K562 (cell line): Measurements from ENCODE around the gene IGF2R. TPM values are rescaled to one million over a fixed set of nuclear protein-coding genes. Genes with fewer than 3 reads are reported as not detected.

Experiments used
- HIVEP1 ChIP-seq: fragments of 250-450 bp; sonication (Bioruptor Pico); IDR thresholded peaks from 2 replicates; pipeline ENCODE4 v1.4.0; 2020; ENCODE audit warnings: mild to moderate bottlenecking
- NFATC3 ChIP-seq: fragments of 450-650 bp; IDR thresholded peaks from 2 replicates; pipeline ENCODE4 v1.6.1; 2017; ENCODE audit warnings: mild to moderate bottlenecking
- REST ChIP-seq, 2 experiments: fragments of 450-650 bp; formaldehyde crosslinking in 1 of 2; IDR thresholded peaks; 2 replicates each; pipeline versions ENCODE4 v1.4.0 to v1.6.1; 2014 to 2020; ENCODE audit warnings: mild to moderate bottlenecking in 2 of 2, borderline replicate concordance in 1 of 2, low read depth in 1 of 2
- ZNF354B ChIP-seq: fragments of 250-450 bp; sonication (Bioruptor Pico); IDR thresholded peaks from 2 replicates; pipeline ENCODE4 v1.4.0; 2020
- polyA plus RNA-seq, 8 experiments: library from polyadenylated mRNA; depleted of rRNA in 4 of 8; stranded (reverse) in 5 of 8; unstranded in 3 of 8; fragments of >200 nt; fragmentation: Nextera tagmentation in 2 of 8; fragmentation: Illumina TruSeq in 1 of 8; extraction: Ambion mirVana in 2 of 8; extraction: Trizol in 1 of 8; gene quantifications; 2 replicates each; pipeline versions ENCODE4 v1.2.1 to v1.2.3, GENCODE V29; 2011 to 2014; ENCODE audit warnings: inconsistent platforms in 1 of 8, missing spikeins in 1 of 8
- total RNA-seq, 7 experiments: library from RNA; depleted of rRNA in 6 of 7; stranded (reverse); fragments of >200 nt in 6 of 7; fragmentation: Illumina TruSeq in 2 of 7; extraction: Trizol in 2 of 7; gene quantifications; 2 replicates each; pipeline versions ENCODE4 v1.2.1 to v1.2.3, GENCODE V29; 2011 to 2021; ENCODE audit warnings: low replicate concordance in 1 of 7

IGF2R gene
- total and polyA plus RNA-seq, 9 of the 15 experiments (the other 6 are each of a cell fraction or from before 2014, with no cell fraction given) = 3.5 to 92.3 (median 34.5) TPM

DNA sequence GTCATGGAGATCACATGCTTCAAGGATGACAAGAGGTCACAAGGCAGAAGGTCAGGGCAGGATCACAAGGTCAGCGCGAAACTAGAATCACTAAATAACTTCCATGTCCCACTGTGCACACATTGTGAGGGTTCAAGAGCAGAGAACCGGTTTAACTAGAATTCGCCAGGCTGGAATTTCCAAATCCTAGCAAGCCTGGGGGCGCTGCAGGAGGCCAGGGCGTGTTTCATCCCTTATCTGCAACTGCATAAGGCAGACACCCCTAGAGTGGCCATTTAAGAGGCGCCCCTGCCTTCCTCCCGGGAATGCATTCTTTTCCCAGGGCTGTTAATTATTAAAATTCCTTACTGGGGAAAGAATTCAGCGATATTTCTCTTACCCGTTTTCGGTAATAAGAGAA lies 112.5 kb downstream of the IGF2R start (continued):
- TF ChIP-seq NFATC3 = no peak
- no peak for TF ChIP-seq REST (IDR thresholded peaks at IDR 0.05; ENCODE audit: borderline replicate concordance)
- no peak for TF ChIP-seq REST (CRISPR knock-in tag; IDR thresholded peaks at IDR 0.05; ENCODE audit: low read depth)
- no peak for TF ChIP-seq HIVEP1 (CRISPR knock-in tag)
- TF ChIP-seq ZNF354B (CRISPR knock-in tag) = no peak
- TF ChIP-seq, all 486 proteins: peak for 0
